Omental fat pad (tissue), 4 donors: ENCODE results near the gene PNMA5. TPM values are rescaled to one million over a fixed set of nuclear protein-coding genes. Genes with fewer than 3 reads are reported as not detected.
"Not testable (repeated sequence)": the region's sequence is repeated elsewhere in the genome, so short reads cannot be mapped to it uniquely, and the experiment has no call there.

Experiments used
- ATAC-seq: fragments of 150-250 bp; one replicate; pipeline ENCODE4 v1.9.1; 2016; ENCODE audit warnings: mild to moderate bottlenecking, moderate library complexity; ENCODE audit not compliant: low FRiP score
- DNase-seq: peaks from one replicate; pipeline ENCODE4 v3.0.0-alpha.2; 2019; ENCODE audit warnings: low spot score
- total RNA-seq, 4 donors: library from RNA; depleted of rRNA; stranded (reverse); fragments of >200 nt; gene quantifications; one replicate each; pipeline ENCODE4 v1.1.0, GENCODE V29; 2016
- TF ChIP-seq, protein P1 (sequence below), 3 donors: fragments of 450-650 bp; IDR thresholded peaks; one replicate each; pipeline ENCODE4 v1.5.1; 2016 to 2017; ENCODE audit warnings: antibody characterized with exemption in 3 of 3, mild to moderate bottlenecking in 3 of 3, moderate library complexity in 2 of 3

The PNMA5 gene
- total RNA-seq, 4 donors from 2014 or later, result not detected

- no peak for DNase-seq
- ATAC-seq, result no peak
- TF ChIP-seq, protein P1, sequence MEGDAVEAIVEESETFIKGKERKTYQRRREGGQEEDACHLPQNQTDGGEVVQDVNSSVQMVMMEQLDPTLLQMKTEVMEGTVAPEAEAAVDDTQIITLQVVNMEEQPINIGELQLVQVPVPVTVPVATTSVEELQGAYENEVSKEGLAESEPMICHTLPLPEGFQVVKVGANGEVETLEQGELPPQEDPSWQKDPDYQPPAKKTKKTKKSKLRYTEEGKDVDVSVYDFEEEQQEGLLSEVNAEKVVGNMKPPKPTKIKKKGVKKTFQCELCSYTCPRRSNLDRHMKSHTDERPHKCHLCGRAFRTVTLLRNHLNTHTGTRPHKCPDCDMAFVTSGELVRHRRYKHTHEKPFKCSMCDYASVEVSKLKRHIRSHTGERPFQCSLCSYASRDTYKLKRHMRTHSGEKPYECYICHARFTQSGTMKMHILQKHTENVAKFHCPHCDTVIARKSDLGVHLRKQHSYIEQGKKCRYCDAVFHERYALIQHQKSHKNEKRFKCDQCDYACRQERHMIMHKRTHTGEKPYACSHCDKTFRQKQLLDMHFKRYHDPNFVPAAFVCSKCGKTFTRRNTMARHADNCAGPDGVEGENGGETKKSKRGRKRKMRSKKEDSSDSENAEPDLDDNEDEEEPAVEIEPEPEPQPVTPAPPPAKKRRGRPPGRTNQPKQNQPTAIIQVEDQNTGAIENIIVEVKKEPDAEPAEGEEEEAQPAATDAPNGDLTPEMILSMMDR (IDR thresholded peaks at IDR 0.05), result no peak
Observed at GRCh38 chrX:152988536-152989291, 5.2 kb downstream of the PNMA5 start.

GRCh38 chrX:152987801-152988200, 6.1 kb downstream of the PNMA5 start:
- no peak for DNase-seq
- ATAC-seq, result no peak
- TF ChIP-seq, protein P1 (IDR thresholded peaks at IDR 0.05), result no peak

DNA sequence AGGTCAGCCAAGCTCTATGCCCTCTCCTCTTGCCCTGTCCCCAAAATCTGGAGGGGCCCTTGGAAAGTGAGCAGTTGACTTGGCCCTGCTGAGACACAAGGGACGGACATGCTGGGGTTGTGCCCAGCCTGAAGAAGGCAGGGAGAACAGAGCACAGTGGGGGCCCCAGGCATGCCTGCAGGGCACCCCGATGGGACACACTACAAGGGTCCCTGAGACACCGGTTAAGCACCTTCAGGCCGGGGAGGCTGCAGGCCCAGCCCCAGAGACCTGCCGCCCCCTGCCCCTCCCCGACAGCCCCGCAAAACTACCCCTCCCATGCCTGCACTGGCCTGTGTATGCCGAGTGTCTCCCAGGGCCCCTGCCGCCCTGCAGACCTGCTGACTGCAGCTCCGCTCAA, 6.8 kb downstream of the PNMA5 start:
- ATAC-seq, DNase-seq: not testable (repeated sequence)

DNA sequence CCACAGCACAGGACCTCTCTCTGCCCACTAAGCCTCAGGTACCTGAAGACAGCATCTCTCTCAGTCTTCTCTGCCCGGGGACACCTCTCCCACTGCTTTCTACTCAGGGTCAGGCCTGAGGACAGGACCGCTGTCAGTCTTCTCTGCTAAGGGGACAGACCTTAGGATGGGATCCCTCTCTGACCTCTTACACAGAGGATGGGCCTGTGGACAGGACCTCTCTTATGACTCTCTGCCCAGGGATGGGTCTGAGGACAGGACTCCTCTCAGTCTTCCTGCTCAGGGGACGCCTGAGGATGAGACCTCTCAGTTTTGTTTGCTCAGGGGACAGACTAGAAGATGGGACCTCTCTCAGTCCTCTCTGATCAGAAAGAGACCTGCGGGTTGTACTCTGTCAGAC, 8.5 kb downstream of the PNMA5 start:
- ATAC-seq, DNase-seq: not testable (repeated sequence)

DNA sequence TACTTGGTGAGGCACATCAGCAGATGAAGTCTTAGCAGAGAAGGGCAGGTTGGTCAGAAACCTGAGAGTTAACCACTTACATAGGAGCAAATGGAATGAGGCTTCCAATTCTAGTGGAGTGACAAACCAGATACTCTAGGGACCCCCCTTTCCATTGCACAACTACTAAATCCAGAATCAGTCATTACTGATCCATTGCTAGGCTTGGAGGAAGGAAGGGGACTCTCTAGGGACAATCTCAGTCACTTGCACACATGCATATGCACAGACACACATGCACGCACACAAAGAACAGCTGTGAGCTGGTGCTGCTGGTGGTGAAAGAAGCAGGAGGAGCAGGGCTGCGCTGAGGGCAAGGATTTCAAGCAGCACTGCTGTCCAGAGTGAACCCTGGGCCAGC, 25.7 kb downstream of the PNMA5 start:
- TF ChIP-seq, protein P1 (IDR thresholded peaks at IDR 0.05), result no peak
- ATAC-seq, result no peak
- no peak for DNase-seq

- ATAC-seq, result no peak
- TF ChIP-seq, protein P1 (IDR thresholded peaks at IDR 0.05), result no peak
- no peak for DNase-seq
Observed at GRCh38 chrX:152960115-152960514, 33.8 kb downstream of the PNMA5 start.

DNA sequence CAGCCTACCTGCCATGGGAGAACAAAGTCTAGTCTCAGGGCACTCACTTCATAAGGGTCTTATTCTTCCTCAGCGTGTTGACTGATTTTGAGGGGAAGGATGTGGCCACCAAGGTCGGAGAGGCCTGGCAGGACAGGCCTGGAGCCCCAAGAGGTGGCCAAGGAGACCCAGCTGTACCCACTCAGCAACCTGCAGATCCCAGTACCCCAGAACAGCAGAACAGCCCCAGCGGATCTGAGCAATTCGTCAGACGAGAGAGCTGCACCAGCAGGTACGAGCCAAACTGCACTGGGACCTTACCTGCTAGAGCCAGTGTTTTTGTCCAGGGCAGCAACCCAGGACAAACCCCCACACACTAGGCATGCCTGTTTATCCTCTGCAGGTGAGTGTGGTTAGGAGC, 34.3 kb downstream of the PNMA5 start:
- no peak for ATAC-seq
- no peak for DNase-seq
- TF ChIP-seq, protein P1 (IDR thresholded peaks at IDR 0.05), result no peak
